Measurements from ENCODE around the gene ATG4C. TPM values are rescaled to one million over a fixed set of nuclear protein-coding genes. Genes with fewer than 3 reads are reported as not detected.
"Not testable (repeated sequence)": the region's sequence is repeated elsewhere in the genome, so short reads cannot be mapped to it uniquely, and the experiment has no call there.

Gene ATG4C
- total RNA-seq, 4 donors from 2014 or later, result 0.95 to 7.5 (median 5.7) TPM

DNA sequence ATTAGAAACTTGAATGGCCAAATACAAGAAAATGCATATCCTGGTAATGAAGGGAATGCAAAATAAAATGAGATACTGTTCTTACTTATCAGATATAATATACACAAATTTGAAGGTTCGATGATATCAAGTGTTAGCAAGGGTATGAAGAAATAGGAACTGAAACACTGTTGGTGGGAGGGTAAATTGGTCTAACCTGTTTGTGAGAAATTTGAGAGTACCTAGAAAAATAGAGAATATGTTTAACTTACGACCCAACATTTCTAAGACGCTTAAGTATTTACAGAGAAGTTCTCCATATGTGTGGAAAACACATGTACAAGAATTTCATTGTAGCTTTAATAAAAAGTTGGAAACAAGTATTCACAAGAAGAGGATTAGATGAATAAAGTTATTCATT is 25.9 kb downstream of the ATG4C start:
- DNase-seq, result no peak
- no peaks in the 10 kb centered on the region for H3K4me1 ChIP-seq
- no peak overlapping the region for H3K27ac ChIP-seq
- H3K36me3 ChIP-seq, result peaks cover 0 to 22% (median 0%) of the 10 kb centered on the region in 3 donors
- H3K9me3 ChIP-seq, result no peaks in the 10 kb centered on the region
- H3K4me3 ChIP-seq, result no peak overlapping the region
- WGBS, 2 donors, result 93 to 94% methylated on average over 3 of the region's 3 CpGs
- TF ChIP-seq POLR2A (IDR thresholded peaks at IDR 0.05), result no peak
- TF ChIP-seq, protein P1, sequence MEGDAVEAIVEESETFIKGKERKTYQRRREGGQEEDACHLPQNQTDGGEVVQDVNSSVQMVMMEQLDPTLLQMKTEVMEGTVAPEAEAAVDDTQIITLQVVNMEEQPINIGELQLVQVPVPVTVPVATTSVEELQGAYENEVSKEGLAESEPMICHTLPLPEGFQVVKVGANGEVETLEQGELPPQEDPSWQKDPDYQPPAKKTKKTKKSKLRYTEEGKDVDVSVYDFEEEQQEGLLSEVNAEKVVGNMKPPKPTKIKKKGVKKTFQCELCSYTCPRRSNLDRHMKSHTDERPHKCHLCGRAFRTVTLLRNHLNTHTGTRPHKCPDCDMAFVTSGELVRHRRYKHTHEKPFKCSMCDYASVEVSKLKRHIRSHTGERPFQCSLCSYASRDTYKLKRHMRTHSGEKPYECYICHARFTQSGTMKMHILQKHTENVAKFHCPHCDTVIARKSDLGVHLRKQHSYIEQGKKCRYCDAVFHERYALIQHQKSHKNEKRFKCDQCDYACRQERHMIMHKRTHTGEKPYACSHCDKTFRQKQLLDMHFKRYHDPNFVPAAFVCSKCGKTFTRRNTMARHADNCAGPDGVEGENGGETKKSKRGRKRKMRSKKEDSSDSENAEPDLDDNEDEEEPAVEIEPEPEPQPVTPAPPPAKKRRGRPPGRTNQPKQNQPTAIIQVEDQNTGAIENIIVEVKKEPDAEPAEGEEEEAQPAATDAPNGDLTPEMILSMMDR (IDR thresholded peaks at IDR 0.05), result no peak
- no peaks in the 10 kb centered on the region for H3K27me3 ChIP-seq
- intact Hi-C loops (cut with DNase I), result no loop called here

- Histone ChIP-seq H3K4me3 (no peak overlapping the region), H3K27ac (no peak overlapping the region), H3K9me3 (no peaks in the 10 kb centered on the region), H3K27me3 (no peaks in the 10 kb centered on the region), H3K4me1 (no peaks in the 10 kb centered on the region), H3K36me3 (peaks cover 0 to 22% (median 0%) of the 10 kb centered on the region in 3 donors)
- no peak for DNase-seq
- no peak for TF ChIP-seq POLR2A (IDR thresholded peaks at IDR 0.05)
- TF ChIP-seq, protein P1 (IDR thresholded peaks at IDR 0.05), result no peak
- intact Hi-C loops (cut with DNase I), result no loop called here
- WGBS, 2 donors, result 70 to 88% methylated on average over 6 of the region's 6 CpGs
Measured at GRCh38 chr1:62810420-62811274, 26.7 kb downstream of the ATG4C start.

DNA sequence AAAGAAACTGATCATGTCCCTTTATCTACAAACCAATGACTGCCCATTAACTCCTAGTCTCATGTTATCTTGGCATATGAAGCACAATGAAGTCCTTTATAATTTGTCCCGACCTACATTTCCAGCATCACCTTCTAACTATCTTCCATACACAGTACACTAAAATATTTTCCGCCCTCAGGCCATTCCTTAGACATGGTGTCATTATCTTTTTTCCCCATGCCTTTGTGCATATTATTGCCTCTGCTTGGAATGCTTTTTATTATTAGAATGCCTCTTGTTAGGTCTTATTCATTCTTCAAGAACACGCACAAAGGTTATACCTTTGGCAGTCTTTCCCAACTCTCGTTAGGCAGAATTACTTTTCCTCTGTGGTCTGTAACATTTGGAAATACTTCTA is 39.6 kb downstream of the ATG4C start:
- 85 to 93% methylated on average over 4 of the region's 4 CpGs for WGBS, 2 donors
- Histone ChIP-seq H3K36me3 (peaks cover 0 to 8% (median 0%) of the 10 kb centered on the region in 3 donors), H3K27ac (no peak overlapping the region), H3K4me1 (no peaks in the 10 kb centered on the region), H3K4me3 (no peak overlapping the region), H3K9me3 (no peaks in the 10 kb centered on the region), H3K27me3 (no peaks in the 10 kb centered on the region)
- no peak for TF ChIP-seq POLR2A (IDR thresholded peaks at IDR 0.05)
- intact Hi-C loops (cut with DNase I), result no loop called here
- no peak for DNase-seq

DNA sequence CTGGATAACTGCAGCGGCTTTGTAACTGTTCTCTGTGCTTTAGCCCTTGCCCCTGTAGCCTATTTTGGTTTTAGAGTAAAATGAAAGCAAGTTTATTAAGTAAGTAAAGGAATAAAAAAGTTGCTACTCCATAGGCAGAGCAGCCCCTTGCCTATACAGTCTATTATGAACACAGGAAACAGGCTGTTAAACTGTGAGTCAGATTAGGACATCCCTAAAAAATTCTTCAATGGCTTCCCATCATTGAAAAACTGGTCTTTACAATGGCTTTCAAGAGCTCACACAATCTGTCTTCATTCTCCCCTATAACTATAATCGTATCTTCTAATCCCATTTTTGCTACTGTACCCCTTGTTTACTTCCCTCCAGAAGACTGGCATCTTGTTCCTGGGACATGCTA is 43.0 kb downstream of the ATG4C start:
- no peaks in the 10 kb centered on the region for H3K9me3 ChIP-seq
- no peaks in the 10 kb centered on the region for H3K4me1 ChIP-seq
- no peak for DNase-seq
- no peaks in the 10 kb centered on the region for H3K27me3 ChIP-seq
- 86 to 90% methylated on average over 2 of the region's 2 CpGs for WGBS, 2 donors
- no peak overlapping the region for H3K4me3 ChIP-seq
- no peak overlapping the region for H3K27ac ChIP-seq
- intact Hi-C loops (cut with DNase I), result no loop called here
- no peaks in the 10 kb centered on the region for H3K36me3 ChIP-seq
- no peak for TF ChIP-seq POLR2A (IDR thresholded peaks at IDR 0.05)
- TF ChIP-seq, protein P1 (IDR thresholded peaks at IDR 0.05), result no peak

DNA sequence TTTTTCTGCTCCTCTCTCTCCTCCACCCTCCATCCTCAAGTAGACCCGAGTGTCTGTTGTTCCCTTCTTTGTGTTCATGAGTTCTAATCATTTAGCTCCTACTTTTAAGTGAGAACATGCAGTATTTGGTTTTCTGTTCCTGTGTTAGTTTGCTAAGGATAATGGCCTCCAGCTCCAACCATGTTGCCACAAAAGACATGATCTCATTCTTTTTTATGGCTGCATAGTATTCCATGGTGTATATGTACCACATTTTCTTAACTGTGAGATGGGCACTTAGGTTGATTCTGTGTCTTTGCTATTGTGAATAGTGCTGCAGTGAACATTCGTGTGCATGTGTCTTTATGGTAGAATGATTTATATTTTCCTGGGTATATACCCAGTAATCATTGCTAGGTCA is 43.9 kb downstream of the ATG4C start:
- WGBS, 2 donors, result 96 to 100% methylated on average over 2 of the region's 2 CpGs
- H3K4me3 ChIP-seq; H3K4me1 ChIP-seq; intact Hi-C loops (cut with DNase I); H3K27ac ChIP-seq; H3K9me3 ChIP-seq; H3K36me3 ChIP-seq; H3K27me3 ChIP-seq; DNase-seq: not testable (repeated sequence)

DNA sequence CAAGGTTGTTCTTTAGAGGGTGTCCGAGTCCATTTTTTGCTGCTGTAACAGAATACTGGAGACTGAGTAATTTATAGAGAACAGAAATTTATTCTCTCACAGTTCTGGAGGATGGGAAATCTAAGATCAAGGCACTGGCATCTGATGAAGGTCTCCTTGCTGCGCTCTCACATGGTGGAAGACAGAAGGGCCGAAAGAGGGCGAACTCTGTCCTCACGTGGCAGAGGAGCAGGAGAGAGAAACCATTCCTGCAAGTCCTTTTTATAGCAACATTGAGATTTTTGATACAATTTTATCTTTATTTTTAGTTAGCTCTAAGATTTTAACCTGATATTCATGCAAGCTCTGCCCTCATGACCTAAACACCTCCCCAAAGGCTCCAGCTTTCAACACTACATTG is 48.3 kb downstream of the ATG4C start:
- H3K36me3 ChIP-seq, result peaks cover 0 to 3% (median 0%) of the 10 kb centered on the region in 3 donors
- H3K4me1 ChIP-seq, result no peaks in the 10 kb centered on the region
- no peak overlapping the region for H3K4me3 ChIP-seq
- no peaks in the 10 kb centered on the region for H3K27me3 ChIP-seq
- TF ChIP-seq, protein P1 (IDR thresholded peaks at IDR 0.05), result no peak
- no peak for TF ChIP-seq POLR2A (IDR thresholded peaks at IDR 0.05)
- 77 to 84% methylated on average over 5 of the region's 5 CpGs for WGBS, 2 donors
- H3K9me3 ChIP-seq, result no peaks in the 10 kb centered on the region
- intact Hi-C loops (cut with DNase I), result no loop called here
- DNase-seq, result no peak
- no peak overlapping the region for H3K27ac ChIP-seq

All from esophagus squamous epithelium (tissue), 5 donors.